ENCODE results near the gene SIGLEC9. TPM values are rescaled to one million over a fixed set of nuclear protein-coding genes. Genes with fewer than 3 reads are reported as not detected.

The SIGLEC9 gene
- total and polyA plus RNA-seq, 10 of the 15 experiments (the other 5 are each of a cell fraction or from before 2014, with no cell fraction given) = 0.10 TPM; not detected in 9

DNA sequence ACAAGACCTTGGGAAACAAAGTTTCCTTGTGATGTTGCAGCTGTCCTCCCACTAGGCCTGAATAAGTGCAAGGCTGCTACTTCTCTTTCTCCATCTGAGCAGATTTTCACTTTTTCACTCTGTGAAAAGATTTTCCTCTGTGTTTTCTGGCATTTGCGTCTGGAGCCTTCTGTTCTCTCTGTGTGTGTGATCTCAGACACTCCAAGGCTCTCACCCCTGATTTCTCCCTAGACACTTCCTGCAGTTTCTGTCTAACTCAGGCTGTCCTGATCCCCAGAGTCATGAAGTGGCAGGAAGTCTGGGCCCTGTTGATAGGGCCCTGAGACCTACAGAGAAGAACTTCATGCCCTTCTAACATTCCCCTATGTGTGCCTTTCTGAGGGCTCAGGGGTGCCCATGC lies 54.5 kb downstream of the SIGLEC9 start:
- no TSS peak for BruUV-seq (replicated peaks)
- RAD21 ChIA-PET (ENCODE audit: unreplicated experiment) = no interaction called here

More for the DNA sequence above, 54.5 kb downstream of the SIGLEC9 start:
- H3K4me3 ChIP-seq = no peak overlapping the region
- no peaks in the 10 kb centered on the region for H3K79me2 ChIP-seq (ENCODE audit: control insufficient read depth, insufficient read depth, low read length)
- TF ChIP-seq IKZF1 (conservative IDR thresholded peaks at IDR 0.05) = no peak
- TF ChIP-seq, protein P1, sequence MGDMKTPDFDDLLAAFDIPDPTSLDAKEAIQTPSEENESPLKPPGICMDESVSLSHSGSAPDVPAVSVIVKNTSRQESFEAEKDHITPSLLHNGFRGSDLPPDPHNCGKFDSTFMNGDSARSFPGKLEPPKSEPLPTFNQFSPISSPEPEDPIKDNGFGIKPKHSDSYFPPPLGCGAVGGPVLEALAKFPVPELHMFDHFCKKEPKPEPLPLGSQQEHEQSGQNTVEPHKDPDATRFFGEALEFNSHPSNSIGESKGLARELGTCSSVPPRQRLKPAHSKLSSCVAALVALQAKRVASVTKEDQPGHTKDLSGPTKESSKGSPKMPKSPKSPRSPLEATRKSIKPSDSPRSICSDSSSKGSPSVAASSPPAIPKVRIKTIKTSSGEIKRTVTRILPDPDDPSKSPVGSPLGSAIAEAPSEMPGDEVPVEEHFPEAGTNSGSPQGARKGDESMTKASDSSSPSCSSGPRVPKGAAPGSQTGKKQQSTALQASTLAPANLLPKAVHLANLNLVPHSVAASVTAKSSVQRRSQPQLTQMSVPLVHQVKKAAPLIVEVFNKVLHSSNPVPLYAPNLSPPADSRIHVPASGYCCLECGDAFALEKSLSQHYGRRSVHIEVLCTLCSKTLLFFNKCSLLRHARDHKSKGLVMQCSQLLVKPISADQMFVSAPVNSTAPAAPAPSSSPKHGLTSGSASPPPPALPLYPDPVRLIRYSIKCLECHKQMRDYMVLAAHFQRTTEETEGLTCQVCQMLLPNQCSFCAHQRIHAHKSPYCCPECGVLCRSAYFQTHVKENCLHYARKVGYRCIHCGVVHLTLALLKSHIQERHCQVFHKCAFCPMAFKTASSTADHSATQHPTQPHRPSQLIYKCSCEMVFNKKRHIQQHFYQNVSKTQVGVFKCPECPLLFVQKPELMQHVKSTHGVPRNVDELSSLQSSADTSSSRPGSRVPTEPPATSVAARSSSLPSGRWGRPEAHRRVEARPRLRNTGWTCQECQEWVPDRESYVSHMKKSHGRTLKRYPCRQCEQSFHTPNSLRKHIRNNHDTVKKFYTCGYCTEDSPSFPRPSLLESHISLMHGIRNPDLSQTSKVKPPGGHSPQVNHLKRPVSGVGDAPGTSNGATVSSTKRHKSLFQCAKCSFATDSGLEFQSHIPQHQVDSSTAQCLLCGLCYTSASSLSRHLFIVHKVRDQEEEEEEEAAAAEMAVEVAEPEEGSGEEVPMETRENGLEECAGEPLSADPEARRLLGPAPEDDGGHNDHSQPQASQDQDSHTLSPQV (IDR thresholded peaks at IDR 0.05) = no peak
- no peak for TF ChIP-seq MYC (IDR thresholded peaks at IDR 0.05; ENCODE audit: insufficient read depth, insufficient read length, insufficient replicate concordance, low read length, severe bottlenecking)
- TF ChIP-seq, protein P2, sequence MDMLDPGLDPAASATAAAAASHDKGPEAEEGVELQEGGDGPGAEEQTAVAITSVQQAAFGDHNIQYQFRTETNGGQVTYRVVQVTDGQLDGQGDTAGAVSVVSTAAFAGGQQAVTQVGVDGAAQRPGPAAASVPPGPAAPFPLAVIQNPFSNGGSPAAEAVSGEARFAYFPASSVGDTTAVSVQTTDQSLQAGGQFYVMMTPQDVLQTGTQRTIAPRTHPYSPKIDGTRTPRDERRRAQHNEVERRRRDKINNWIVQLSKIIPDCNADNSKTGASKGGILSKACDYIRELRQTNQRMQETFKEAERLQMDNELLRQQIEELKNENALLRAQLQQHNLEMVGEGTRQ (IDR thresholded peaks at IDR 0.05; ENCODE audit: borderline replicate concordance, low read depth, low read length) = no peak
- TF ChIP-seq, protein P3, sequence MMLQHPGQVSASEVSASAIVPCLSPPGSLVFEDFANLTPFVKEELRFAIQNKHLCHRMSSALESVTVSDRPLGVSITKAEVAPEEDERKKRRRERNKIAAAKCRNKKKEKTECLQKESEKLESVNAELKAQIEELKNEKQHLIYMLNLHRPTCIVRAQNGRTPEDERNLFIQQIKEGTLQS (IDR thresholded peaks at IDR 0.05; ENCODE audit: borderline replicate concordance, extremely low read depth, low read depth, low read length) = no peak
- TF ChIP-seq, protein P4, sequence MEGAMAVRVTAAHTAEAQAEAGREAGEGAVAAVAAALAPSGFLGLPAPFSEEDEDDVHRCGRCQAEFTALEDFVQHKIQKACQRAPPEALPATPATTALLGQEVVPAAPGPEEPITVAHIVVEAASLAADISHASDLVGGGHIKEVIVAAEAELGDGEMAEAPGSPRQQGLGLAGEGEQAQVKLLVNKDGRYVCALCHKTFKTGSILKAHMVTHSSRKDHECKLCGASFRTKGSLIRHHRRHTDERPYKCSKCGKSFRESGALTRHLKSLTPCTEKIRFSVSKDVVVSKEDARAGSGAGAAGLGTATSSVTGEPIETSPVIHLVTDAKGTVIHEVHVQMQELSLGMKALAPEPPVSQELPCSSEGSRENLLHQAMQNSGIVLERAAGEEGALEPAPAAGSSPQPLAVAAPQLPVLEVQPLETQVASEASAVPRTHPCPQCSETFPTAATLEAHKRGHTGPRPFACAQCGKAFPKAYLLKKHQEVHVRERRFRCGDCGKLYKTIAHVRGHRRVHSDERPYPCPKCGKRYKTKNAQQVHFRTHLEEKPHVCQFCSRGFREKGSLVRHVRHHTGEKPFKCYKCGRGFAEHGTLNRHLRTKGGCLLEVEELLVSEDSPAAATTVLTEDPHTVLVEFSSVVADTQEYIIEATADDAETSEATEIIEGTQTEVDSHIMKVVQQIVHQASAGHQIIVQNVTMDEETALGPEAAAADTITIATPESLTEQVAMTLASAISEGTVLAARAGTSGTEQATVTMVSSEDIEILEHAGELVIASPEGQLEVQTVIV (IDR thresholded peaks at IDR 0.05; ENCODE audit: borderline replicate concordance, partially characterized antibody) = no peak
- H4K20me1 ChIP-seq (ENCODE audit: control insufficient read depth, insufficient read depth) = no peaks in the 10 kb centered on the region
- ATAC-seq = no peak
- no peaks in the 10 kb centered on the region for H3K9me3 ChIP-seq (replicated peaks; ENCODE audit: control insufficient read depth, insufficient read depth, low read length)
- no peaks in the 10 kb centered on the region for H3K4me1 ChIP-seq (ENCODE audit: control insufficient read depth, insufficient read depth, low read length)
- no peak overlapping the region for H3K27ac ChIP-seq (ENCODE audit: control insufficient read depth, insufficient read depth)
- no peak for DNase-seq (ENCODE audit: low read depth, low spot score)
- FAIRE-seq = no peak
- H3K9ac ChIP-seq (ENCODE audit: control insufficient read depth, insufficient read depth, low read length) = no peak overlapping the region
- H3K4me2 ChIP-seq (ENCODE audit: control insufficient read depth, insufficient read depth) = no peak overlapping the region
- intact Hi-C loops (cut with micrococcal nuclease; ENCODE audit: unreplicated experiment) (no loop called here), in situ Hi-C loops (cut with MboI) (no loop called here)
- no peaks in the 10 kb centered on the region for H3K27me3 ChIP-seq (replicated peaks in 1 of 2; ENCODE audit: control insufficient read depth in 2 of 2, insufficient read depth in 2 of 2, low read length in 1 of 2)
- POLR2A ChIA-PET = no interaction called here
- no peak overlapping the region for H2AFZ ChIP-seq (ENCODE audit: control insufficient read depth, low read depth, low read length)
- 11% methylated on average over 1 of the region's 1 CpG for WGBS (ENCODE audit: insufficient coverage, insufficient replicate concordance, low lambda C conversion rate, missing lambda C conversion rate)
- CTCF ChIA-PET = interaction anchor here (1.0 to 1.2 kb wide), 2 partner anchors 22 to 80 kb away, joined by 4 to 5 read pairs; no protein-coding TSS in a partner anchor
- no peaks in the 10 kb centered on the region for H3K36me3 ChIP-seq (ENCODE audit: control insufficient read depth in 2 of 2, insufficient read depth in 2 of 2, low read length in 1 of 2)
- SMC1A ChIA-PET (ENCODE audit: uncharacterized antibody, unreplicated experiment) = no interaction called here
